ENCODE measurements around the gene TERB1. TPM values are rescaled to one million over a fixed set of nuclear protein-coding genes. Genes with fewer than 3 reads are reported as not detected.

The TERB1 gene
- total and polyA plus RNA-seq, 2 of the 13 experiments (the other 11 are each of a cell fraction or from before 2014, with no cell fraction given), result not detected

DNA sequence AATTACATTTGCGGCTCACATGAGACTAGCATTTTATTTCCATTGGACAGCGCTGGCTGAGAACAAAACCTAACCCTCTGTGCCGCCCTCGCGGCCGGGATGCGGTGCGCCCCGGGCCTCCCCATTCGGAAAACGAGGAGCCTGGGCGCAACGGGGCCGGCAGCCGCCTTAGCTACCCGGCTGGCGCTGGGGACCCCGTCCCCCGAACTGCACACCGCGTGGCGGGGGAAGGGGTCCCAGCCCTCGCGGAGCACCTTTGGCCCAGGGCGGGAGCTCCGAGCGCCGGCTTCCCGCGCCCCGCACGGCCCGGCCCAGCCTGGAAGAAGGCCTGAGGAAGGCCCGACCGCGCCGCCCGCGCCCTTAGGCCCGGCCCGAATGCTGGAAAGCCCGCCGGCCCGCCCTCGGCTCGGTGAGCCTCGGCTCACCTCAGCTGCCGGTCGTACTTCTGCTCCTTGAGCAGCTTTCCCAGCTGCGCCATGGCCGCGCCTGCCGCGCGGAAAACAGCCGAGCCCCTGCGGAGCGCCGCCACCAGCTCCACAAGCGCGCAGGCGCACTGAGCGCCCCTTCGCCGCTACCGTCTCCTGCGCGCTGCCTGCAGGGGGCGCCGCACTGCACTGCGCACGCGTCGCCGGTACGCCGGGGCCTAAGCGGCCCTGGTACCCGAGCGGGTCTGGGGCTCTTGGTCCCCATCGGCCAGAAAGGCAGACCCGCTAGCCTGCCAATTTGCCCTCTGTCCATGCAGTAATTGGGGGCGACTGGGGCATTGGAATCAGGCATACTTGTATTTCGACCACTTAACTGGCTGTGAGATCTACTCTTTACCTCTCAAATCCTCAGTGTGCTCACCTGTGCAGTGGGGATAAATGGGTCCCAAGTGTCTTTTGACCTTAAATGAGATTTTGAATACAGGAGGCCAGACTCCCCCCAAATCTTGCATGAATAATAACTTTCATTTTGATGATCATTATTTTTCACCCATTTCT, 29.3 kb upstream of the TERB1 start, which contains the start of gene NAE1 (continued):
- TF ChIP-seq, protein P1, sequence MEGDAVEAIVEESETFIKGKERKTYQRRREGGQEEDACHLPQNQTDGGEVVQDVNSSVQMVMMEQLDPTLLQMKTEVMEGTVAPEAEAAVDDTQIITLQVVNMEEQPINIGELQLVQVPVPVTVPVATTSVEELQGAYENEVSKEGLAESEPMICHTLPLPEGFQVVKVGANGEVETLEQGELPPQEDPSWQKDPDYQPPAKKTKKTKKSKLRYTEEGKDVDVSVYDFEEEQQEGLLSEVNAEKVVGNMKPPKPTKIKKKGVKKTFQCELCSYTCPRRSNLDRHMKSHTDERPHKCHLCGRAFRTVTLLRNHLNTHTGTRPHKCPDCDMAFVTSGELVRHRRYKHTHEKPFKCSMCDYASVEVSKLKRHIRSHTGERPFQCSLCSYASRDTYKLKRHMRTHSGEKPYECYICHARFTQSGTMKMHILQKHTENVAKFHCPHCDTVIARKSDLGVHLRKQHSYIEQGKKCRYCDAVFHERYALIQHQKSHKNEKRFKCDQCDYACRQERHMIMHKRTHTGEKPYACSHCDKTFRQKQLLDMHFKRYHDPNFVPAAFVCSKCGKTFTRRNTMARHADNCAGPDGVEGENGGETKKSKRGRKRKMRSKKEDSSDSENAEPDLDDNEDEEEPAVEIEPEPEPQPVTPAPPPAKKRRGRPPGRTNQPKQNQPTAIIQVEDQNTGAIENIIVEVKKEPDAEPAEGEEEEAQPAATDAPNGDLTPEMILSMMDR (CRISPR knock-in tag; IDR thresholded peaks at IDR 0.05), result peak; percentile 99
- TF ChIP-seq RORA (CRISPR knock-in tag; IDR thresholded peaks at IDR 0.05) (0 out of 2 replicates have a peak, but pooled peaks have one; percentile 51), ZBTB7B (CRISPR knock-in tag; IDR thresholded peaks at IDR 0.05) (peak; percentile 49), NFYB (CRISPR knock-in tag; IDR thresholded peaks at IDR 0.05) (peak; percentile 33; the same call in 1 of the 2 replicates), BHLHE40 (IDR thresholded peaks at IDR 0.05; ENCODE audit: low read length) (peak; percentile 52), ZFP1 (CRISPR knock-in tag; IDR thresholded peaks at IDR 0.05) (no peak), ZC3H13 (CRISPR knock-in tag; IDR thresholded peaks at IDR 0.05) (peak; percentile 52; the same call in 1 of the 2 replicates), CHD2 (IDR thresholded peaks at IDR 0.05; ENCODE audit: low read depth, low read length) (no peak), SRSF4 (IDR thresholded peaks at IDR 0.05; ENCODE audit: low read depth, low read length, poor library complexity, severe bottlenecking) (peak; percentile 62), EEA1 (CRISPR knock-in tag; IDR thresholded peaks at IDR 0.05; ENCODE audit: borderline replicate concordance) (peak; percentile 95; the same call in 1 of the 2 replicates), ADNP (CRISPR knock-in tag; IDR thresholded peaks at IDR 0.05) (peak; percentile 90), ZIK1 (CRISPR knock-in tag; IDR thresholded peaks at IDR 0.05; ENCODE audit: borderline replicate concordance, low read depth) (0 out of 2 replicates have a peak, but pooled peaks have one; percentile 27), HDAC6 (IDR thresholded peaks at IDR 0.05; ENCODE audit: low read depth, low read length) (no peak), MBD4 (IDR thresholded peaks at IDR 0.05; ENCODE audit: borderline replicate concordance, low read length) (no peak), GZF1 (CRISPR knock-in tag; IDR thresholded peaks at IDR 0.05) (peak; percentile 53; the same call in 1 of the 2 replicates)
- TF ChIP-seq, protein P2, sequence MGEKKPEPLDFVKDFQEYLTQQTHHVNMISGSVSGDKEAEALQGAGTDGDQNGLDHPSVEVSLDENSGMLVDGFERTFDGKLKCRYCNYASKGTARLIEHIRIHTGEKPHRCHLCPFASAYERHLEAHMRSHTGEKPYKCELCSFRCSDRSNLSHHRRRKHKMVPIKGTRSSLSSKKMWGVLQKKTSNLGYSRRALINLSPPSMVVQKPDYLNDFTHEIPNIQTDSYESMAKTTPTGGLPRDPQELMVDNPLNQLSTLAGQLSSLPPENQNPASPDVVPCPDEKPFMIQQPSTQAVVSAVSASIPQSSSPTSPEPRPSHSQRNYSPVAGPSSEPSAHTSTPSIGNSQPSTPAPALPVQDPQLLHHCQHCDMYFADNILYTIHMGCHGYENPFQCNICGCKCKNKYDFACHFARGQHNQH (CRISPR knock-in tag; IDR thresholded peaks at IDR 0.05), result peak; percentile 80; the same call in 1 of the 2 replicates
- TF ChIP-seq, protein P3, sequence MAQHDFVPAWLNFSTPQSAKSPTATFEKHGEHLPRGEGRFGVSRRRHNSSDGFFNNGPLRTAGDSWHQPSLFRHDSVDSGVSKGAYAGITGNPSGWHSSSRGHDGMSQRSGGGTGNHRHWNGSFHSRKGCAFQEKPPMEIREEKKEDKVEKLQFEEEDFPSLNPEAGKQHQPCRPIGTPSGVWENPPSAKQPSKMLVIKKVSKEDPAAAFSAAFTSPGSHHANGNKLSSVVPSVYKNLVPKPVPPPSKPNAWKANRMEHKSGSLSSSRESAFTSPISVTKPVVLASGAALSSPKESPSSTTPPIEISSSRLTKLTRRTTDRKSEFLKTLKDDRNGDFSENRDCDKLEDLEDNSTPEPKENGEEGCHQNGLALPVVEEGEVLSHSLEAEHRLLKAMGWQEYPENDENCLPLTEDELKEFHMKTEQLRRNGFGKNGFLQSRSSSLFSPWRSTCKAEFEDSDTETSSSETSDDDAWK (CRISPR knock-in tag; IDR thresholded peaks at IDR 0.05), result no peak
- TF ChIP-seq, protein P4, sequence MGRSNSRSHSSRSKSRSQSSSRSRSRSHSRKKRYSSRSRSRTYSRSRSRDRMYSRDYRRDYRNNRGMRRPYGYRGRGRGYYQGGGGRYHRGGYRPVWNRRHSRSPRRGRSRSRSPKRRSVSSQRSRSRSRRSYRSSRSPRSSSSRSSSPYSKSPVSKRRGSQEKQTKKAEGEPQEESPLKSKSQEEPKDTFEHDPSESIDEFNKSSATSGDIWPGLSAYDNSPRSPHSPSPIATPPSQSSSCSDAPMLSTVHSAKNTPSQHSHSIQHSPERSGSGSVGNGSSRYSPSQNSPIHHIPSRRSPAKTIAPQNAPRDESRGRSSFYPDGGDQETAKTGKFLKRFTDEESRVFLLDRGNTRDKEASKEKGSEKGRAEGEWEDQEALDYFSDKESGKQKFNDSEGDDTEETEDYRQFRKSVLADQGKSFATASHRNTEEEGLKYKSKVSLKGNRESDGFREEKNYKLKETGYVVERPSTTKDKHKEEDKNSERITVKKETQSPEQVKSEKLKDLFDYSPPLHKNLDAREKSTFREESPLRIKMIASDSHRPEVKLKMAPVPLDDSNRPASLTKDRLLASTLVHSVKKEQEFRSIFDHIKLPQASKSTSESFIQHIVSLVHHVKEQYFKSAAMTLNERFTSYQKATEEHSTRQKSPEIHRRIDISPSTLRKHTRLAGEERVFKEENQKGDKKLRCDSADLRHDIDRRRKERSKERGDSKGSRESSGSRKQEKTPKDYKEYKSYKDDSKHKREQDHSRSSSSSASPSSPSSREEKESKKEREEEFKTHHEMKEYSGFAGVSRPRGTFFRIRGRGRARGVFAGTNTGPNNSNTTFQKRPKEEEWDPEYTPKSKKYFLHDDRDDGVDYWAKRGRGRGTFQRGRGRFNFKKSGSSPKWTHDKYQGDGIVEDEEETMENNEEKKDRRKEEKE (IDR thresholded peaks at IDR 0.05), result no peak
